Esophagus muscularis mucosa (tissue), 4 donors: Measurements from ENCODE around the gene PPME1.

ENCODE experiments used
- CTCF ChIP-seq, 3 experiments: fragments of 200-600 bp in 2 of 3; fragments of 450-650 bp in 1 of 3; sonication (generic) in 2 of 3; IDR thresholded peaks; one replicate each; pipeline ENCODE4 v1.5.1; 2017 to 2019; ENCODE audit warnings: antibody characterized with exemption in 3 of 3, mild to moderate bottlenecking in 2 of 3, moderate library complexity in 1 of 3
- EP300 ChIP-seq: sonication (generic); formaldehyde crosslinking; IDR thresholded peaks from one replicate; pipeline ENCODE4 v1.6.1; 2017; ENCODE audit warnings: antibody characterized with exemption
- POLR2A ChIP-seq: fragments of 450-650 bp; IDR thresholded peaks from one replicate; pipeline ENCODE4 v1.6.1; 2017; ENCODE audit warnings: antibody characterized with exemption, moderate library complexity, mild to moderate bottlenecking, low read depth
- POLR2AphosphoS5 ChIP-seq, 2 donors: sonication (generic); formaldehyde crosslinking; IDR thresholded peaks; one replicate each; pipeline ENCODE4 v1.6.1; 2017; ENCODE audit warnings: antibody characterized with exemption in 2 of 2

GRCh38 chr11:74147199-74147929 is 23.7 kb upstream of the PPME1 start:
- TF ChIP-seq CTCF (IDR thresholded peaks at IDR 0.05) = no peak
- TF ChIP-seq EP300 = no peak
- no peak for TF ChIP-seq POLR2A
- no peak for TF ChIP-seq POLR2AphosphoS5 (IDR thresholded peaks at IDR 0.05)
